HG02970 (cell line): Measurements from ENCODE around the gene DOLPP1.
A peak's percentile ranks its signal among the peaks of the same experiment; 100 is the strongest.

Experiments used
- ATAC-seq: cut with Tn5 transposase; IDR thresholded peaks from one replicate; pipeline ENCODE4 v1.9.1; 2021; ENCODE audit warnings: mild to moderate bottlenecking, moderate library complexity, moderate number of reproducible peaks; ENCODE audit not compliant: unreplicated experiment, low FRiP score

Gene DOLPP1

GRCh38 chr9:129136446-129137035 is 55.6 kb downstream of the DOLPP1 start:
- ATAC-seq = no peak

- ATAC-seq = no peak
Observed at GRCh38 chr9:129137292-129138143, 56.6 kb downstream of the DOLPP1 start.

- ATAC-seq = no peak
Observed at GRCh38 chr9:129138144-129138462, 57.2 kb downstream of the DOLPP1 start.

GRCh38 chr9:129138476-129139232 is 57.7 kb downstream of the DOLPP1 start:
- no peak for ATAC-seq

GRCh38 chr9:129139233-129139992 is 58.5 kb downstream of the DOLPP1 start:
- ATAC-seq = peak; percentile 32

GRCh38 chr9:129139993-129140396 is 59.1 kb downstream of the DOLPP1 start:
- peak; percentile 50 for ATAC-seq
